SU-DHL-6 (cell line): ENCODE results near the gene HECW1.

ENCODE experiments used
- H2AFZ ChIP-seq: fragments of 200-600 bp; sonication (generic); 2 replicates; pipeline ENCODE4 v1.6.1; 2014; ENCODE audit warnings: low read depth, mild to moderate bottlenecking, moderate library complexity, mixed read lengths, antibody characterized with exemption, low read length; ENCODE audit not compliant: severe bottlenecking
- H3F3A ChIP-seq: fragments of 200-600 bp; shearing (Covaris generic); 2 replicates; pipeline ENCODE4 v1.6.0; 2016; ENCODE audit warnings: antibody characterized with exemption, mild to moderate bottlenecking; ENCODE audit not compliant: insufficient read depth
- H3K27ac ChIP-seq: fragments of 200-600 bp; sonication (generic); 2 replicates; pipeline ENCODE4 v1.5.1; 2016; ENCODE audit warnings: low read depth, mild to moderate bottlenecking, low read length, moderate library complexity, mixed read lengths
- H3K27me3 ChIP-seq: fragments of 200-600 bp; sonication (generic), shearing (Covaris generic); 2 replicates; pipeline ENCODE4 v1.6.0; 2014; ENCODE audit warnings: mild to moderate bottlenecking, low read length
- H3K36me3 ChIP-seq: fragments of 200-600 bp; sonication (generic); 2 replicates; pipeline ENCODE4 v1.6.1; 2014; ENCODE audit warnings: mild to moderate bottlenecking, low read length, mixed read lengths
- H3K4me2 ChIP-seq: fragments of 300-600, 200-600 bp; shearing (Covaris generic), sonication (generic); 2 replicates; pipeline ENCODE4 v1.6.0; 2014; ENCODE audit warnings: low read length, low read depth, mild to moderate bottlenecking; ENCODE audit not compliant: poor library complexity, severe bottlenecking
- H3K4me3 ChIP-seq: fragments of 200-600 bp; sonication (generic); 2 replicates; pipeline ENCODE4 v1.5.1; 2014; ENCODE audit warnings: antibody characterized with exemption, low read length, mild to moderate bottlenecking, mixed read lengths; ENCODE audit not compliant: insufficient read depth, poor library complexity, severe bottlenecking
- H3K79me2 ChIP-seq: fragments of 200-600 bp; sonication (generic); 2 replicates; pipeline ENCODE4 v1.6.1; 2014; ENCODE audit warnings: mild to moderate bottlenecking, low read length, moderate library complexity; ENCODE audit not compliant: insufficient read depth
- H3K9ac ChIP-seq: fragments of 200-600 bp; sonication (generic); 2 replicates; pipeline ENCODE4 v1.7.0; 2014; ENCODE audit warnings: mild to moderate bottlenecking, low read length
- H3K9me2 ChIP-seq: fragments of 200-600 bp; sonication (generic); replicated peaks from 2 replicates; pipeline ENCODE4 v1.6.1; 2014; ENCODE audit warnings: low read length; ENCODE audit not compliant: insufficient read depth
- H3K9me3 ChIP-seq: fragments of 200-600 bp; sonication (generic); 2 replicates; pipeline ENCODE4 v1.6.1; 2014; ENCODE audit warnings: low read length, mixed read lengths; ENCODE audit not compliant: insufficient read depth
- H4K20me1 ChIP-seq: fragments of 200-600 bp; sonication (generic); 2 replicates; pipeline ENCODE4 v1.6.1; 2014; ENCODE audit warnings: low read depth, mild to moderate bottlenecking, antibody characterized with exemption, low read length, moderate library complexity, mixed read lengths
- EZH2phosphoT487 ChIP-seq: fragments of 200-600 bp; sonication (generic), shearing (Covaris generic); conservative IDR thresholded peaks from 2 replicates; pipeline ENCODE4 v1.6.1; 2018; ENCODE audit warnings: mild to moderate bottlenecking, antibody characterized with exemption, low read length, moderate library complexity, mixed read lengths
- TF ChIP-seq, protein P1 (sequence below): fragments of 200-600 bp; sonication (generic); IDR thresholded peaks from one replicate; pipeline ENCODE4 v1.5.1; 2017; ENCODE audit warnings: antibody characterized with exemption, mild to moderate bottlenecking, low read length, moderate library complexity; ENCODE audit not compliant: insufficient read depth, poor library complexity, severe bottlenecking

The HECW1 gene

DNA sequence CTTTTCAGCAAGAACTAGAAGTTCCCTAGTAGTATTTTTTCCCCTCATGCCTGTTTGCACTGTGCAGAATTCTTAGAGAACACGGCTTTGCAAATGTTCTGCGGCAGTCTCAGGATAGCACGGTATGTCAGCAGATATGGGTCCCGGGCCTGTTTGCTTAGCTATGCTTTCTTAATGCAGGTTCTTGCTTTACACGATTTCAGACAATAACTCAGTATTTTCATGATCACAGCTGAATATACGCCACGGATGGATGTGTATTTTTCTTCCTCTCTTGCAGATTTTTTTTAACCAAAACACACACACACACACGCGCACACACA is 137.3 kb downstream of the HECW1 start:
- Histone ChIP-seq H3K27ac (no peak overlapping the region), H3K36me3 (no peaks in the 10 kb centered on the region), H3K27me3 (no peaks in the 10 kb centered on the region), H3K9ac (no peak overlapping the region), H4K20me1 (no peaks in the 10 kb centered on the region), H3K4me3 (no peak overlapping the region), H3K9me2 (no peaks in the 10 kb centered on the region), H3K9me3 (no peaks in the 10 kb centered on the region), H3K79me2 (no peaks in the 10 kb centered on the region), H2AFZ (no peak overlapping the region), H3K4me2 (no peak overlapping the region), H3F3A (no peaks in the 10 kb centered on the region)
- no peak for TF ChIP-seq EZH2phosphoT487
- TF ChIP-seq, protein P1, sequence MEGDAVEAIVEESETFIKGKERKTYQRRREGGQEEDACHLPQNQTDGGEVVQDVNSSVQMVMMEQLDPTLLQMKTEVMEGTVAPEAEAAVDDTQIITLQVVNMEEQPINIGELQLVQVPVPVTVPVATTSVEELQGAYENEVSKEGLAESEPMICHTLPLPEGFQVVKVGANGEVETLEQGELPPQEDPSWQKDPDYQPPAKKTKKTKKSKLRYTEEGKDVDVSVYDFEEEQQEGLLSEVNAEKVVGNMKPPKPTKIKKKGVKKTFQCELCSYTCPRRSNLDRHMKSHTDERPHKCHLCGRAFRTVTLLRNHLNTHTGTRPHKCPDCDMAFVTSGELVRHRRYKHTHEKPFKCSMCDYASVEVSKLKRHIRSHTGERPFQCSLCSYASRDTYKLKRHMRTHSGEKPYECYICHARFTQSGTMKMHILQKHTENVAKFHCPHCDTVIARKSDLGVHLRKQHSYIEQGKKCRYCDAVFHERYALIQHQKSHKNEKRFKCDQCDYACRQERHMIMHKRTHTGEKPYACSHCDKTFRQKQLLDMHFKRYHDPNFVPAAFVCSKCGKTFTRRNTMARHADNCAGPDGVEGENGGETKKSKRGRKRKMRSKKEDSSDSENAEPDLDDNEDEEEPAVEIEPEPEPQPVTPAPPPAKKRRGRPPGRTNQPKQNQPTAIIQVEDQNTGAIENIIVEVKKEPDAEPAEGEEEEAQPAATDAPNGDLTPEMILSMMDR = no peak

DNA sequence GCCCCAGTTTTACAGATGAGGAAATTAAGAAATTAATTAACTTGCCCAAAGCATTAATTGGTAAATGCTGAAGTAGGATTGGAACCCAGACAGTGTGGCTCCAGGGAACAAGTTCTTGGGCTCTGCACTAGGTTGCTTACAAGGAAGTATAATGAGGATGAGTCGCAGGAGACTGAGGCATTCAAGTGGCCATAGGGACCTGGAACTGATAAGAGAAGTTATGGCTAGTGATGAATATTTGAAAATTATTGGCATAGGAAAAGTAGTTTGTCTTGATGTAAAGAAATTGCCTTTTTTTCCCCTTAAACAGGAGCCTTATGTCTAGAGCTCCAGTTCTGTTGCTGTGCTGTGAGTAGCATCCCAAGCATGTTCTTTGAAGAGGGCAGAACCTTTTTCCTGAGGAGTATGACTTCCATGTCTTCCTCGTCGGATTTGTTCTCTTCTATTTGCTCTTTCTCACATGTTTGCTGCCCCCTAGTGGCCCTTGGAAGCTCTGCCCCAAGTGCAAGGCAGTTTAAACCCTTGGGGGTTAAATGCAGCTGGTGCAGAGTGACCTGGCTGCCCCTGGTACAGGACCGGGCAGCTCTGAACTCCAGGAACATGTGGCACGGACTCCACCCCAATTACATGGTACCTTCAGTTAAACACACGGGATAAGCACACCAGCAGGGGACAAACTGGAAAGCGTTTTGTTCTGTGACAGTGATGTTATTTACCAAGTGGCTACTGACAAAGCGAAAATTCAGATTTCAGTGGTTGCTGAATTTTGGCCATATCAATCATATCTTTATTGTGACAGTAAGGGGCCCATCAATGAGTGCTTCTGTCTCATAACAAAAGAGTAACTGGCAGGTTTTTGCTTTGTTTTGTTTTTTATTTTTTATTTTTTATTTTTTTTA is 148.8 kb downstream of the HECW1 start:
- no peak overlapping the region for H3K4me3 ChIP-seq
- no peaks in the 10 kb centered on the region for H3K27me3 ChIP-seq
- no peaks in the 10 kb centered on the region for H3K9me3 ChIP-seq
- H3K9me2 ChIP-seq = no peaks in the 10 kb centered on the region
- no peaks in the 10 kb centered on the region for H3F3A ChIP-seq
- H3K27ac ChIP-seq = no peak overlapping the region
- H3K79me2 ChIP-seq = no peaks in the 10 kb centered on the region
- TF ChIP-seq, protein P1 = peak; percentile 99
- TF ChIP-seq EZH2phosphoT487 = no peak
- no peaks in the 10 kb centered on the region for H4K20me1 ChIP-seq
- no peak overlapping the region for H2AFZ ChIP-seq
- no peaks in the 10 kb centered on the region for H3K36me3 ChIP-seq
- no peak overlapping the region for H3K4me2 ChIP-seq
- H3K9ac ChIP-seq = no peak overlapping the region

DNA sequence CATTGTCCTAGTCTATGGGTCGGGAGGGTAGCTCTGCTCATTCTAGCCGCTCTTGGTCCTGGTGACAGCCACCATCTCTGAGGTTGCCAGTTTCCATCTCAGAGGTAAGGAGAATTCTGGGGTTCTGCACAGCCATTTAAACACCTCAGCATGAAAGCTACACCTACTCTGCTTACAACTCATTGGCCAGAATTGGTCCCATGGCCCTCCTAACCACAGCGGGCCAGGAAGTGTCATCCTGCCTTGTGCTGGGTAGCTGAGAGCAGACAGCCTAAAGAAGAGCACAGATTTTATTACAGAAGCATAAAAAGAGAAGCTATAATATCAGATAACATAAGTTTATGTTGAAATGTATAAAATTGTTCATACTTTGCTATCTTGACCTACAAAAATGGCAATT is 152.7 kb downstream of the HECW1 start:
- Histone ChIP-seq H4K20me1 (no peaks in the 10 kb centered on the region), H3K9ac (no peak overlapping the region), H3K79me2 (no peaks in the 10 kb centered on the region), H3K9me2 (no peaks in the 10 kb centered on the region), H2AFZ (no peak overlapping the region), H3K4me2 (no peak overlapping the region), H3K36me3 (no peaks in the 10 kb centered on the region), H3K27ac (no peak overlapping the region), H3K9me3 (no peaks in the 10 kb centered on the region), H3K27me3 (no peaks in the 10 kb centered on the region), H3K4me3 (no peak overlapping the region), H3F3A (no peaks in the 10 kb centered on the region)
- no peak for TF ChIP-seq EZH2phosphoT487
- TF ChIP-seq, protein P1 = no peak
